Psoas muscle (tissue), 8 donors: Measurements from ENCODE around the gene PLIN4. TPM values are rescaled to one million over a fixed set of nuclear protein-coding genes. Genes with fewer than 3 reads are reported as not detected.

Source experiments
- ATAC-seq, 4 donors: fragments of 200-7000 bp; cut with Tn5 transposase; one replicate each; pipeline ENCODE4 v1.9.1; 2020; ENCODE audit warnings: moderate library complexity in 3 of 4, mild to moderate bottlenecking in 2 of 4
- DNase-seq, 2 donors: peaks; one replicate each; pipeline ENCODE4 v3.0.0-alpha.2; 2020
- H3K27ac ChIP-seq: fragments of 200-600 bp; one replicate; pipeline ENCODE4 v1.8.0; 2022
- H3K27me3 ChIP-seq, 3 donors: fragments of 200-600 bp in 1 of 3; one replicate each; pipeline versions ENCODE4 v1.6.1 to v1.8.0; 2013 to 2022; ENCODE audit warnings: low read length in 2 of 3, mild to moderate bottlenecking in 2 of 3, moderate library complexity in 1 of 3; ENCODE audit not compliant: insufficient read depth in 3 of 3
- H3K36me3 ChIP-seq, 2 donors: fragments of 200-600 bp in 1 of 2; one replicate each; pipeline versions ENCODE4 v1.6.1 to v1.8.0; 2013 to 2022; ENCODE audit warnings: low read depth in 1 of 2, mild to moderate bottlenecking in 1 of 2, moderate library complexity in 1 of 2; ENCODE audit not compliant: insufficient read depth in 1 of 2
- H3K4me1 ChIP-seq: fragments of 200-600 bp; one replicate; pipeline ENCODE4 v1.8.0; 2022
- H3K4me3 ChIP-seq: fragments of 200-600 bp; one replicate; pipeline ENCODE4 v1.8.0; 2022; ENCODE audit warnings: mild to moderate bottlenecking
- H3K9me3 ChIP-seq: fragments of 200-600 bp; one replicate; pipeline ENCODE4 v1.8.0; 2022
- CTCF ChIP-seq: fragments of 200-600 bp; IDR thresholded peaks from one replicate; pipeline ENCODE4 v1.8.0; 2022; ENCODE audit warnings: antibody characterized with exemption
- WGBS, 3 donors: extraction: QIAGEN DNeasy Blood & Tissue Kit; methylation state at CpG; one replicate each; pipeline versions ENCODE4 v1.1.6 to v1.1.7; 2013; 5-methylcytosine and 5-hydroxymethylcytosine counted together
- intact Hi-C, 2 donors: fragments of 100-400 bp; cut with DNase I; formaldehyde crosslinking; loops; one replicate each; pipeline versions ENCODE4 v1.11.0 to v1.14.2; 2022
- polyA plus RNA-seq, 3 donors: library from polyadenylated mRNA; stranded (reverse); fragments of 200-250 nt; gene quantifications; one replicate each; pipeline ENCODE4 v1.2.3, GENCODE V29; 2013
- total RNA-seq, 4 donors: library from RNA; stranded (reverse); fragmentation: NEBNext Ultra II Directional in 2 of 4; extraction: Animal tissue kit (Norgen Biotek cat#: 25700) in 2 of 4; gene quantifications; one replicate each; pipeline versions ENCODE4 v1.2.1 to v1.2.4, GENCODE V29; 2021 to 2023
- donor health status: healthy with polysubstance abuse.
- donor health status: DM: no; HTN: no; CAD: no; lungs with moderate emphysema.
- donor health status: Bipolar disorder and iron deficiency.
- donor health status: healthy.
- donor health status: DM: yes; HTN: yes; CAD: no.
- donor health status: DM: no; HTN: no; CAD: no.
- donor health status: DM: no; HTN: no; CAD: no.
- donor health status: DM: yes; HTN: yes; CAD: no.

PLIN4 gene
- total and polyA plus RNA-seq, 7 donors: 29.0 to 309 (median 115) TPM

GRCh38 chr19:4499855-4500254 is 18.4 kb downstream of the PLIN4 start:
- H3K4me3 ChIP-seq: no peak overlapping the region
- peaks cover 1% of the 10 kb centered on the region for H3K4me1 ChIP-seq
- no peak overlapping the region for H3K27ac ChIP-seq
- ATAC-seq (peak in 2 of 4 donors; percentile 7 to 8), DNase-seq (peak in 1 of 2 donors; percentile 53)
- TF ChIP-seq CTCF: no peak
- intact Hi-C loops: no loop called here
- H3K27me3 ChIP-seq: no peaks in the 10 kb centered on the region
- no peaks in the 10 kb centered on the region for H3K9me3 ChIP-seq
- 88 to 94% (median 89%) methylated on average over 11 to 15 of the region's 15 CpGs for WGBS, 3 donors
- H3K36me3 ChIP-seq: peaks cover 0 to 90% of the 10 kb centered on the region in 2 donors

GRCh38 chr19:4499318-4499717 is 19.0 kb downstream of the PLIN4 start:
- no peaks in the 10 kb centered on the region for H3K9me3 ChIP-seq
- H3K27ac ChIP-seq: no peak overlapping the region
- 92 to 94% (median 94%) methylated on average over 23 of the region's 23 CpGs for WGBS, 3 donors
- peaks cover 3 to 90% of the 10 kb centered on the region in 2 donors for H3K36me3 ChIP-seq
- no peak for DNase-seq
- no peak for ATAC-seq
- no peaks in the 10 kb centered on the region for H3K27me3 ChIP-seq
- no peak overlapping the region for H3K4me3 ChIP-seq
- H3K4me1 ChIP-seq: no peaks in the 10 kb centered on the region
- no peak for TF ChIP-seq CTCF
- intact Hi-C loops: no loop called here

GRCh38 chr19:4498694-4499093 is 19.6 kb downstream of the PLIN4 start:
- H3K27ac ChIP-seq: no peak overlapping the region
- no peaks in the 10 kb centered on the region for H3K27me3 ChIP-seq
- no peaks in the 10 kb centered on the region for H3K9me3 ChIP-seq
- ATAC-seq (no peak), DNase-seq (no peak)
- no peak overlapping the region for H3K4me3 ChIP-seq
- peaks cover 4 to 91% of the 10 kb centered on the region in 2 donors for H3K36me3 ChIP-seq
- H3K4me1 ChIP-seq: no peaks in the 10 kb centered on the region
- intact Hi-C loops: no loop called here
- whole genome bisulfite sequencing, 3 donors: 96 to 97% (median 96%) methylated on average over 12 of the region's 12 CpGs
- TF ChIP-seq CTCF: no peak

DNA sequence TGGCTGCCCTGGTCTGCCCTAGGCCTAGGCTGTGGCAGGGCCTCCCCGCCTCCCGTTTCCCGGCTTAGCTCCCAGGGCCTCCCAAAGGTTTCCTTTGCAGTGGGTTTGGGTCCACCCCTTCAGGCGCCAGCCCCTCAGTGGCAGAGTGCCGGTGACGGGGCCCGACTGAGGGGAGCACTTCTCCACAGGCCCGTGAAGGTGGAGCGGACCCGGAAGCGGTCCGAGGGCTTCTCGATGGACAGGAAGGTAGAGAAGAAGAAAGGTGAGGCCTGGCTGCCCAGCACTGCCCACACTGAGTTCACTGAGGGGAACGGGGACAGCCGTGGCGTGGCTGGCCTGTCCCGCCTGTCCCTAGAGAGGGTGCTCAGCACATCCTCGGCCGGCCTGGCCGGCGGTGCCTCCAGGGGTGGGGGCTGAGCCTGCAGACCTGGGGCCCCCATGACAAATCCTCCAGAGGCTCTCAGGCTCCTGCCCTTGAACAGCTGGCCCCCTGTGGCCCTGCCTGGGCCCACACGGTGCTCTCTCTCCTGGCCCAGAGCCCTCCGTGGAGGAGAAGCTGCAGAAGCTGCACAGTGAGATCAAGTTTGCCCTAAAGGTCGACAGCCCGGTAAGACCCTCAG is 20.4 kb downstream of the PLIN4 start:
- TF ChIP-seq CTCF: no peak
- H3K4me3 ChIP-seq: no peak overlapping the region
- 87 to 89% (median 88%) methylated on average over 22 to 25 of the region's 25 CpGs for WGBS, 3 donors
- DNase-seq (peak in 1 of 2 donors; percentile 55), ATAC-seq (no peak)
- H3K4me1 ChIP-seq: no peaks in the 10 kb centered on the region
- intact Hi-C loops: no loop called here
- peaks cover 4 to 88% of the 10 kb centered on the region in 2 donors for H3K36me3 ChIP-seq
- no peak overlapping the region for H3K27ac ChIP-seq
- H3K9me3 ChIP-seq: no peaks in the 10 kb centered on the region
- no peaks in the 10 kb centered on the region for H3K27me3 ChIP-seq

DNA sequence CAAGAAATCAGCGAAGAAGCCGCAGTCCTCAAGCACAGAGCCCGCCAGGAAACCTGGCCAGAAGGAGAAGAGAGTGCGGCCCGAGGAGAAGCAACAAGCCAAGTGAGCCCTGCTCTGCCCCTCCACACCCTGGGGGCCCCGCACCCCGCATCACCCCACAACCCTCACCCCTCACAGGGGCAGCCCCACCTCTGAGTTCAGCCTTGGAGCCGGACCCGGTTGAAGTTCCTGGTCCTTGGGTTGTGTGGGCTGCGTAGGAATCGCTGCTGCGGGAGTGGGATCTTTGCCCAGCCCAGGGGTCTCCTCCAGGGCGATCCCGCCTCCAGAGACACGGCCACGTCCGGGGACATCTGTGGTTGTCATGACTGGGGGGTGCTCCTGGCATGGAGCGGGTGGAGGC is 22.0 kb downstream of the PLIN4 start:
- Histone ChIP-seq H3K4me3 (no peak overlapping the region), H3K27me3 (no peaks in the 10 kb centered on the region), H3K9me3 (no peaks in the 10 kb centered on the region), H3K27ac (no peak overlapping the region), H3K4me1 (no peaks in the 10 kb centered on the region), H3K36me3 (peaks cover 4 to 82% of the 10 kb centered on the region in 2 donors)
- no peak for TF ChIP-seq CTCF
- DNase-seq: peak in 1 of 2 donors; percentile 54
- no peak for ATAC-seq
- 84 to 89% (median 89%) methylated on average over 16 to 18 of the region's 18 CpGs for WGBS, 3 donors
- intact Hi-C loops: no loop called here
